22Rv1 (cell line): Measurements from ENCODE around the gene HNRNPA2B1.

Experiments used
- ZFX ChIP-seq: fragments of 450-650 bp; IDR thresholded peaks from 2 replicates; pipeline ENCODE4 v1.6.1; 2017; ENCODE audit warnings: antibody characterized with exemption, borderline replicate concordance
- TF ChIP-seq, protein P1 (sequence below): fragments of 450-650 bp; IDR thresholded peaks from 2 replicates; pipeline ENCODE4 v1.5.1; 2017; ENCODE audit warnings: mild to moderate bottlenecking

DNA sequence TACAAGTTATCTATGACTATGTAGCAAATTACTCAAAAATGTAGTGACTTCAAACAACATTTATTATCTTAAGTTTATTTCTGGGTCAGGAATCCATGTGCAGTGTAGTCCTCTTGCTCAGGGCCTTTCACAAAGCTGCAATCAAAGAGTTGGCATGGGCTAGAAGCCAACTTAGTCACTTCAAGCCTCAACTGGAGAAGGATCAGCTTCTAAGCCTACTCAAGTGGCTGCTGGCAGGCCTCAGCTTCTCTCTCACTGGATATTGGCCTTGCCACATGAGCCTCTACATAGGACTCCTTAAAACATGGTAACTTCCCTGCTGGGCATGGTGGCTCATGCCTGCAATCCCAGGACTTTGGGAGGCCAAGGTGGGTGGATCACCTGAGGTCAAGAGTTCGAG lies 53.5 kb downstream of the HNRNPA2B1 start:
- TF ChIP-seq, protein P1, sequence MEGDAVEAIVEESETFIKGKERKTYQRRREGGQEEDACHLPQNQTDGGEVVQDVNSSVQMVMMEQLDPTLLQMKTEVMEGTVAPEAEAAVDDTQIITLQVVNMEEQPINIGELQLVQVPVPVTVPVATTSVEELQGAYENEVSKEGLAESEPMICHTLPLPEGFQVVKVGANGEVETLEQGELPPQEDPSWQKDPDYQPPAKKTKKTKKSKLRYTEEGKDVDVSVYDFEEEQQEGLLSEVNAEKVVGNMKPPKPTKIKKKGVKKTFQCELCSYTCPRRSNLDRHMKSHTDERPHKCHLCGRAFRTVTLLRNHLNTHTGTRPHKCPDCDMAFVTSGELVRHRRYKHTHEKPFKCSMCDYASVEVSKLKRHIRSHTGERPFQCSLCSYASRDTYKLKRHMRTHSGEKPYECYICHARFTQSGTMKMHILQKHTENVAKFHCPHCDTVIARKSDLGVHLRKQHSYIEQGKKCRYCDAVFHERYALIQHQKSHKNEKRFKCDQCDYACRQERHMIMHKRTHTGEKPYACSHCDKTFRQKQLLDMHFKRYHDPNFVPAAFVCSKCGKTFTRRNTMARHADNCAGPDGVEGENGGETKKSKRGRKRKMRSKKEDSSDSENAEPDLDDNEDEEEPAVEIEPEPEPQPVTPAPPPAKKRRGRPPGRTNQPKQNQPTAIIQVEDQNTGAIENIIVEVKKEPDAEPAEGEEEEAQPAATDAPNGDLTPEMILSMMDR = no peak
- TF ChIP-seq ZFX = no peak
